ENCODE results near the gene E2F6.

Gene E2F6

DNA sequence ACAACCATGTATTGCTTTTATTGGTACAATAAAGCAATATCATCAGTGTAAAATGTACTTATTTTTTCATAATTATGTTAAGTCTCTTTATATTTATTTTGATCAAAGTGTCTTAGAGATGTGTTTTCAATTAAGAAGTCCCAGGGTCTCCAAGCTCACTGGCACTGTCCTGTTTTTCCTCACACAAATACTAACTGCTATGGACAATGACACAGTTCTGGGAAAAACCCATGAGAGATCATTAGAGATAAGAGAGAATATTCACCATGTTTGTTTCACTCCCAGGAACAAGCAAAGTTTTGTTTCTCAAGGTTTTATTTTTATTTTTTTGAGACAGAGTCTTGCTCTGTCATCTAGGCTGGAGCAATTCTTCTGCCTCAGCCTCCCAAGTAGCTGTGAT lies 38.7 kb downstream of the E2F6 start:
- H3K4me3 ChIP-seq (replicated peaks; ENCODE audit: low read depth, low read length): no peak overlapping the region
- no peaks in the 10 kb centered on the region for H3K27me3 ChIP-seq (replicated peaks; ENCODE audit: control insufficient read depth, insufficient read depth, low read length)
- no peak for DNase-seq (ENCODE audit: extremely low read depth, insufficient read length)
- H3K36me3 ChIP-seq (ENCODE audit: control insufficient read depth, insufficient read depth, low read length): no peaks in the 10 kb centered on the region
- TF ChIP-seq, protein P1, sequence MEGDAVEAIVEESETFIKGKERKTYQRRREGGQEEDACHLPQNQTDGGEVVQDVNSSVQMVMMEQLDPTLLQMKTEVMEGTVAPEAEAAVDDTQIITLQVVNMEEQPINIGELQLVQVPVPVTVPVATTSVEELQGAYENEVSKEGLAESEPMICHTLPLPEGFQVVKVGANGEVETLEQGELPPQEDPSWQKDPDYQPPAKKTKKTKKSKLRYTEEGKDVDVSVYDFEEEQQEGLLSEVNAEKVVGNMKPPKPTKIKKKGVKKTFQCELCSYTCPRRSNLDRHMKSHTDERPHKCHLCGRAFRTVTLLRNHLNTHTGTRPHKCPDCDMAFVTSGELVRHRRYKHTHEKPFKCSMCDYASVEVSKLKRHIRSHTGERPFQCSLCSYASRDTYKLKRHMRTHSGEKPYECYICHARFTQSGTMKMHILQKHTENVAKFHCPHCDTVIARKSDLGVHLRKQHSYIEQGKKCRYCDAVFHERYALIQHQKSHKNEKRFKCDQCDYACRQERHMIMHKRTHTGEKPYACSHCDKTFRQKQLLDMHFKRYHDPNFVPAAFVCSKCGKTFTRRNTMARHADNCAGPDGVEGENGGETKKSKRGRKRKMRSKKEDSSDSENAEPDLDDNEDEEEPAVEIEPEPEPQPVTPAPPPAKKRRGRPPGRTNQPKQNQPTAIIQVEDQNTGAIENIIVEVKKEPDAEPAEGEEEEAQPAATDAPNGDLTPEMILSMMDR (IDR thresholded peaks at IDR 0.05; ENCODE audit: insufficient read depth, low read length, poor library complexity, severe bottlenecking): no peak

DNA sequence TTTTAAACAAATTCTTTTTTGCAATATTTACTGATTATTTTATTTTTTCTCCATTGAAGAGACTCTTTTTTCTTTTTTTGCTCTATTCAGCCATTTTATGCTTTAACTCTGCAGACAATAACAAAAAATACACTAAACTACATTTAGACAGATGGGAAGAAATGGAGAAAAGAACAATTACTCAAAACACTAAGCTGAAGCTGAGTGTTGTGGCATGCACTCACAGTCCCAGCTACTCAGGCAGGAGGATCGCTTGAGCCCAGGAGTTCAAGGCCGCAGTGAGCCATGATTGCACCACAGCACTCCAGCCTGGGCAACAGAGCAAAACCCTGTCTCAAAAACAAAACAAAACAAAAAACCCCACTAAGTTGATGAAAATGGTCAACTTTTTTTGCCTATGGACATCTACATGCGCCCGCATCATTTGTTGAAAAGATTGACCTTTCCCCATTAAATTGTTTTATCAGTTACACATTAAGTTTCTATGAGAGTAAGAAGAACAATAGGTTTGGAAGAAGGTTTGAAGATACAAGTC lies 43.0 kb downstream of the E2F6 start:
- Histone ChIP-seq H3K4me3 (replicated peaks; ENCODE audit: low read depth, low read length) (no peak overlapping the region), H3K27me3 (replicated peaks; ENCODE audit: control insufficient read depth, insufficient read depth, low read length) (no peaks in the 10 kb centered on the region), H3K36me3 (ENCODE audit: control insufficient read depth, insufficient read depth, low read length) (no peaks in the 10 kb centered on the region)
- TF ChIP-seq, protein P1 (IDR thresholded peaks at IDR 0.05; ENCODE audit: insufficient read depth, low read length, poor library complexity, severe bottlenecking): no peak
- no peak for DNase-seq (ENCODE audit: extremely low read depth, insufficient read length)

DNA sequence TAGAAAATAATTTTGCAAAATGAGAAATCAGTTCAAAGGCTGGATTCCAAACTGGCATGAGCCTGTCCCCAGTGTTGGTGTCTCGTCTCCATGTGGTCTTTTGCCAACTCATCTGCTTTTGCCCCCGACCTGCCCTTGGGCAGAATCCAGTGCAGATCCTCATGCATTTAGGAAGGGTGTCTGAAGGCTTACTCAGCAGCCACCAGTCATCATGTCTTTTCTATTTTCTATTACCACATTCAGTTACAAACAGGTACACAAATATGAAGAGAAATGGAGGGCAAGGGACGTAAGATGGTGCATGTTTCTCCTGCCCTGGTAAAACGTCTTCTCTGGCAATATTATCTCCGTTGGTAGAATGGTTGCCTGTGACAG lies 43.5 kb downstream of the E2F6 start:
- TF ChIP-seq, protein P1 (IDR thresholded peaks at IDR 0.05; ENCODE audit: insufficient read depth, low read length, poor library complexity, severe bottlenecking): no peak
- Histone ChIP-seq H3K36me3 (ENCODE audit: control insufficient read depth, insufficient read depth, low read length) (no peaks in the 10 kb centered on the region), H3K4me3 (replicated peaks; ENCODE audit: low read depth, low read length) (no peak overlapping the region), H3K27me3 (replicated peaks; ENCODE audit: control insufficient read depth, insufficient read depth, low read length) (no peaks in the 10 kb centered on the region)
- DNase-seq (ENCODE audit: extremely low read depth, insufficient read length): no peak

DNA sequence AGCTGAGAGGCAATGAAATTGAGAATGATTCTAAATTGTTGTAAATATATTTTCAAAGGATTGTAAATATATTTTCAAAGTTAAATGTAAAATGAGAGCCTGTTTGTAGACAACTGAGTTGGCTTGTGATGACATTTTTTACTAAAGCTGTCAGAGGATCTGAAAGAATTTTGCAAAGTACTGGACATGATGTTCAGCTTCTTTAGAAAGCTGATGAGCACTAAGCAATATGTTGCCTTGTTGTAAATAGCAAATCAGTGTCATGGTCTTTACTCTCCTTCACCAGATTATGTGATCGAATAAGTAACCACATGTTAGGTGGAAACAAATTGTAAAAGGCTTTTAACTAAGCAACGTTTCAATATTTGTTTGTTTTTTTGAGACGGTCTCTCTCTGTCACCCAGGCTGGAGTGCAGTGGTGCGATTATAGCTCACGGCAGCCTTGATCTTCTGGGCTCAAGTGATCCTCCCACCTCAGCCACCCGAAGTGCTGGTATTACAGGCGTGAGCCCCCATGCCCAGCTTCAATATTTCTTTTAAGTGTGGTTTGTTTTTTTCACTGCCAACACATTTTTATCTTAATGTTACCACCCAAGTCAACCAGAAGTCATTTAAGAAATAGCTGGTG lies 44.0 kb downstream of the E2F6 start:
- no peak for DNase-seq (ENCODE audit: extremely low read depth, insufficient read length)
- TF ChIP-seq, protein P1 (IDR thresholded peaks at IDR 0.05; ENCODE audit: insufficient read depth, low read length, poor library complexity, severe bottlenecking): no peak
- H3K4me3 ChIP-seq (replicated peaks; ENCODE audit: low read depth, low read length): no peak overlapping the region
- H3K27me3 ChIP-seq (replicated peaks; ENCODE audit: control insufficient read depth, insufficient read depth, low read length): no peaks in the 10 kb centered on the region
- H3K36me3 ChIP-seq (ENCODE audit: control insufficient read depth, insufficient read depth, low read length): no peaks in the 10 kb centered on the region

DNA sequence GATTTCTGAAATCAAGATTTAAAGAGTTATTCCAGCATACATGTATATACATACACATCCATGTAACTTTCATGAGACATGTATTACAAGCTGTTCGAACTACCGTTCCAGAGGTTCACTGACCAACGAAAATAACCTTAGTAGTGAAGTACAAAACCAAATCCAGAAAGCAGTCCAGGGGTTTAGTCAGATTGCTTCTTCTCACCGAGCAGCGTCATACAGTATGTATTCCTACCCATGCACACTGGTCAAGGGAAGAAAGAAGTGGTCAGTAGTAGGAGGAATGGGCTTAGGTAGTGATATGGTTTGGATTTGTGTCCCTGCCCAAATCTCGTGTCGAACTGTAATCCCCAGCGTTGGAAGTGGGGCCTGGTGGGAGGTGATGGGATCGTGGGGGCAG lies 45.3 kb downstream of the E2F6 start:
- DNase-seq (ENCODE audit: extremely low read depth, insufficient read length): no peak
- TF ChIP-seq, protein P1 (IDR thresholded peaks at IDR 0.05; ENCODE audit: insufficient read depth, low read length, poor library complexity, severe bottlenecking): no peak
- Histone ChIP-seq H3K36me3 (ENCODE audit: control insufficient read depth, insufficient read depth, low read length) (no peaks in the 10 kb centered on the region), H3K4me3 (replicated peaks; ENCODE audit: low read depth, low read length) (no peak overlapping the region), H3K27me3 (replicated peaks; ENCODE audit: control insufficient read depth, insufficient read depth, low read length) (no peaks in the 10 kb centered on the region)

DNA sequence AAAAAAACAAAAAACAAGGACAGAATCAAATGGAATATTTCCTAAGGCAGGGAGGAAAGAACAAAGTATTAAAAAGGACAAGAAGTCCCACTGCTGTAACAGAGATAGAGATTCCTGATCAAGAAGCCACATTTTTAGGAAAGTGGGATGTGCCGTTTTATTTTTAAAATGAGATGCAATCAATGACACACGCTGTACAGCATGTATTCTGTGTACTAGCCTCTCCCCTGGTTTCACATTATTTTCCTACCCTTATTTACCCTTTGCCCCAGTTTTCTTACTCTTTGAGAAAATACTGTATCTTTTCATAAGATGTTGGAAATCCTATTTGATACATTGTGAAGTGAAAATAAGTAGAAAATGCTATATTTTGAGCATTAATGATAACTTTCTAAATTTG lies 45.8 kb downstream of the E2F6 start:
- Histone ChIP-seq H3K36me3 (ENCODE audit: control insufficient read depth, insufficient read depth, low read length) (no peaks in the 10 kb centered on the region), H3K27me3 (replicated peaks; ENCODE audit: control insufficient read depth, insufficient read depth, low read length) (no peaks in the 10 kb centered on the region), H3K4me3 (replicated peaks; ENCODE audit: low read depth, low read length) (no peak overlapping the region)
- no peak for DNase-seq (ENCODE audit: extremely low read depth, insufficient read length)
- TF ChIP-seq, protein P1 (IDR thresholded peaks at IDR 0.05; ENCODE audit: insufficient read depth, low read length, poor library complexity, severe bottlenecking): no peak

Measured in GM06990 (cell line).